Stimulated activated CD8-positive, alpha-beta memory T cell treated with anti-CD3 and anti-CD28 coated beads, Interleukin-12 subunit alpha, Interleukin-12 subunit beta, amount 100 ng/mL, for 4 hours (primary cell): Measurements from ENCODE around the gene GLRB.
"Not testable (repeated sequence)": the region's sequence is repeated elsewhere in the genome, so short reads cannot be mapped to it uniquely, and the experiment has no call there.

Source experiments
- DNase-seq: peaks from one replicate; pipeline ENCODE4 v3.0.0-alpha.2; 2020; ENCODE audit warnings: low read depth

Gene GLRB

GRCh38 chr4:157075811-157076577 is at the start of gene GLRB:
Gene GLRB, plus strand, starts transcription at chr4:157076150. Its CDS starts 1,875 bp downstream, at chr4:157078025.
- no peak for DNase-seq

- DNase-seq, result no peak
Observed at GRCh38 chr4:157035471-157035870, 40.5 kb upstream of the GLRB start.

GRCh38 chr4:157040405-157040804 is 35.5 kb upstream of the GLRB start:
- no peak for DNase-seq

GRCh38 chr4:157043131-157043530 is 32.8 kb upstream of the GLRB start:
- DNase-seq, result no peak

- no peak for DNase-seq
Observed at GRCh38 chr4:157045507-157046127, 30.3 kb upstream of the GLRB start.

- DNase-seq, result no peak
Observed at GRCh38 chr4:157048248-157048647, 27.7 kb upstream of the GLRB start.

- no peak for DNase-seq
Observed at GRCh38 chr4:157050561-157050960, 25.4 kb upstream of the GLRB start.

- DNase-seq, result no peak
Observed at GRCh38 chr4:157052429-157053040, 23.4 kb upstream of the GLRB start.

GRCh38 chr4:157057218-157057617 is 18.7 kb upstream of the GLRB start:
- no peak for DNase-seq

- not testable (repeated sequence) for DNase-seq
Observed at GRCh38 chr4:157058899-157059298, 17.1 kb upstream of the GLRB start.

GRCh38 chr4:157072002-157072401 is 3.9 kb upstream of the GLRB start:
- no peak for DNase-seq

GRCh38 chr4:157075401-157075800 is 549 bp upstream of the GLRB start:
- DNase-seq, result no peak

- no peak for DNase-seq
Observed at GRCh38 chr4:157076578-157076947, 613 bp downstream of the GLRB start.

GRCh38 chr4:157079441-157079840 is 3.5 kb downstream of the GLRB start:
- DNase-seq, result no peak

GRCh38 chr4:157080605-157081004 is 4.7 kb downstream of the GLRB start:
- DNase-seq, result no peak

- DNase-seq, result no peak
Observed at GRCh38 chr4:157095716-157096115, 19.8 kb downstream of the GLRB start.

GRCh38 chr4:157096439-157096838 is 20.5 kb downstream of the GLRB start:
- no peak for DNase-seq

GRCh38 chr4:157099506-157099905 is 23.6 kb downstream of the GLRB start:
- DNase-seq, result no peak

- no peak for DNase-seq
Observed at GRCh38 chr4:157104541-157104940, 28.6 kb downstream of the GLRB start.

GRCh38 chr4:157114671-157115070 is 38.7 kb downstream of the GLRB start:
- no peak for DNase-seq

GRCh38 chr4:157115613-157116335 is 39.8 kb downstream of the GLRB start:
- DNase-seq, result no peak

- no peak for DNase-seq
Observed at GRCh38 chr4:157121401-157121800, 45.5 kb downstream of the GLRB start.

GRCh38 chr4:157127571-157127970 is 51.6 kb downstream of the GLRB start:
- no peak for DNase-seq
